Naive thymus-derived CD8-positive, alpha-beta T cell (primary cell): ENCODE results near the gene DNAJC1. TPM values are rescaled to one million over a fixed set of nuclear protein-coding genes. Genes with fewer than 3 reads are reported as not detected.
A peak's percentile ranks its signal among the peaks of the same experiment; 100 is the strongest.

Experiments used
- ATAC-seq, 2 donors: fragments of 150-1000 bp; cut with Tn5 transposase in 1 of 2; sonication (Bioruptor Pico), chemical (Tn5 transposase) in 1 of 2; 1 replicate in 1 of 2; 2 replicates in 1 of 2; pipeline ENCODE4 v1.10.0; 2021; ENCODE audit warnings: mild to moderate bottlenecking in 2 of 2, moderate library complexity in 2 of 2
- POLR2A ChIA-PET: fragments of 350-600 bp; sonication (Branson Sonifier 250); formaldehyde crosslinking; loops from one replicate; lab custom pipeline; 2021; ENCODE audit warnings: antibody characterized with exemption; lab: Charles Lee
- DNase-seq, 10 donors: peaks; one replicate each; pipeline versions ENCODE4 v3.0.0 to v3.0.0-alpha.2; 2020 to 2022
- H3K27ac Mint-ChIP-seq, 10 donors: one replicate each; pipeline ENCODE4 v1.8.0; 2020 to 2022; ENCODE audit warnings: mild to moderate bottlenecking in 10 of 10, mixed read lengths in 10 of 10, moderate library complexity in 4 of 10, inconsistent platforms in 1 of 10
- H3K27me3 Mint-ChIP-seq, 5 donors: one replicate each; pipeline ENCODE4 v1.8.0; 2021 to 2022; ENCODE audit warnings: mixed read lengths in 5 of 5
- H3K36me3 Mint-ChIP-seq, 3 donors: one replicate each; pipeline ENCODE4 v1.8.0; 2020 to 2022; ENCODE audit warnings: mixed read lengths in 3 of 3, mild to moderate bottlenecking in 2 of 3, inconsistent platforms in 1 of 3
- H3K4me1 Mint-ChIP-seq, 4 donors: one replicate each; pipeline ENCODE4 v1.8.0; 2021 to 2022; ENCODE audit warnings: mixed read lengths in 4 of 4
- H3K4me3 Mint-ChIP-seq, 10 donors: one replicate each; pipeline ENCODE4 v1.8.0; 2020 to 2022; ENCODE audit warnings: mild to moderate bottlenecking in 10 of 10, mixed read lengths in 10 of 10, moderate library complexity in 6 of 10, inconsistent platforms in 1 of 10
- H3K9me3 Mint-ChIP-seq, 9 donors: one replicate each; pipeline ENCODE4 v1.8.0; 2020 to 2022; ENCODE audit warnings: mixed read lengths in 9 of 9, mild to moderate bottlenecking in 3 of 9, inconsistent platforms in 1 of 9, moderate library complexity in 1 of 9
- polyA plus RNA-seq, 3 donors: library from polyadenylated mRNA; unstranded; fragments of 300-500 nt; fragmentation: Illumina TruSeq; gene quantifications; one replicate each; pipeline ENCODE4 v1.2.3, GENCODE V29; 2021
- total RNA-seq, 8 experiments: library from RNA in 2 of 8; stranded (reverse) in 2 of 8; gene quantifications; one replicate each; pipeline ENCODE4 v1.2.3 and lab custom pipeline; 2021 to 2026

Gene DNAJC1
- total and polyA plus RNA-seq, 5 experiments from 2014 or later, result 8.9 to 18.9 (median 9.6) TPM

DNA sequence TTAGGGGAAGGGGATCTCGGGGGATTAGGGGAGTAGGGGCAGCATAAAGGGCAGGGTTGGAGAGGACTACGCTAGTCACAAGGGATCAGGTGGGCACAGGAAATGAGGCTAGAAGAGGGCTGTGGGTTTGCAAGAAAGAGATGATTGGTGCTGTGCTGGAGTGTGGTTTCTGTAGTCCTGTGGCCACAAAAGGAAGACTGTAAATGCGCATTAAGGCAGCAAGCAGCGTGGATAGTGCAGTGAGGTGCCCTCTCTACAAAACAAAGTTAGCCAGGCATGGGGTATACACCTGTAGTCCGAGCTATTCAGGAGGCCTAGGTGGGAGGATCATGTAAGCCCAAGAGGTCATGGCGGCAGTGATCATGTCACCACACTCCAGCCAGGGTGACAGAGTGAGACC, 257.4 kb downstream of the DNAJC1 start:
- POLR2A ChIA-PET, result interaction anchor here (1.3 kb wide), 1 partner anchor 19 kb away, joined by 3 read pairs; no protein-coding TSS in a partner anchor
- H3K9me3 Mint-ChIP-seq, result peaks cover 0 to 2% (median 0%) of the 10 kb centered on the region in 9 donors
- peak overlapping the region; percentile 36 to 93 (median 86) for H3K27ac Mint-ChIP-seq
- H3K36me3 Mint-ChIP-seq, result peaks cover 0 to 34% (median 4%) of the 10 kb centered on the region in 3 donors
- ATAC-seq, result peak; percentile 71 to 90
- H3K27me3 Mint-ChIP-seq, result no peaks in the 10 kb centered on the region
- H3K4me3 Mint-ChIP-seq, result peak overlapping the region in 8 of 10 donors; percentile 5 to 78 (median 50)
- peaks cover 11 to 26% (median 22%) of the 10 kb centered on the region in 4 donors for H3K4me1 Mint-ChIP-seq
- DNase-seq, result peak in 2 of 10 donors; percentile 18 to 35

DNA sequence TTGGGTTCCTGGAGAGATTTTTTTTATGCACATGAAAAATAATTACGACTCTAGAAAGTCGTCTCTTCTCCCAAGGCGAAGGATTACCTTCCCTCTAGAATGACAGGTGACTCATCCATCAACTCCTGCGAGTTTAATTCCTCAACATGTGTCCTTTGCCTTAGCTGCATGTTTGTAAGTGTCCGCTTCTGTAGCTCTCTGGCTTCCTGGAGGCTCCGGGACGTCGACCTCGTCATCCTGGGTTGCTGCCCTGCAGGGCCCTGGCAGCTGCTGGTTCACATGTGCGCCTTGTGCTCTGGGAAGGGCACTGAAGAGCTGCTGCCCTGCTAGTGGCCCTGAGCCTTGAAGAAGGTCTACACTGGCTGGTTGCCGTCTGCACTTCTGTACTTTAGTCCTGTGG, 259.3 kb downstream of the DNAJC1 start:
- POLR2A ChIA-PET, result interaction anchor here (0.6 kb wide), 1 partner anchor 43 kb away, joined by 4 read pairs; no protein-coding TSS in a partner anchor
- Mint-ChIP-seq H3K36me3 (peaks cover 0 to 44% (median 4%) of the 10 kb centered on the region in 3 donors), H3K27me3 (no peaks in the 10 kb centered on the region), H3K4me1 (peaks cover 18 to 45% (median 39%) of the 10 kb centered on the region in 4 donors), H3K4me3 (no peak overlapping the region), H3K9me3 (peaks cover 0 to 2% (median 0%) of the 10 kb centered on the region in 9 donors), H3K27ac (peak overlapping the region in 8 of 10 donors; percentile 33 to 85 (median 68))
- DNase-seq (no peak), ATAC-seq (no peak)

DNA sequence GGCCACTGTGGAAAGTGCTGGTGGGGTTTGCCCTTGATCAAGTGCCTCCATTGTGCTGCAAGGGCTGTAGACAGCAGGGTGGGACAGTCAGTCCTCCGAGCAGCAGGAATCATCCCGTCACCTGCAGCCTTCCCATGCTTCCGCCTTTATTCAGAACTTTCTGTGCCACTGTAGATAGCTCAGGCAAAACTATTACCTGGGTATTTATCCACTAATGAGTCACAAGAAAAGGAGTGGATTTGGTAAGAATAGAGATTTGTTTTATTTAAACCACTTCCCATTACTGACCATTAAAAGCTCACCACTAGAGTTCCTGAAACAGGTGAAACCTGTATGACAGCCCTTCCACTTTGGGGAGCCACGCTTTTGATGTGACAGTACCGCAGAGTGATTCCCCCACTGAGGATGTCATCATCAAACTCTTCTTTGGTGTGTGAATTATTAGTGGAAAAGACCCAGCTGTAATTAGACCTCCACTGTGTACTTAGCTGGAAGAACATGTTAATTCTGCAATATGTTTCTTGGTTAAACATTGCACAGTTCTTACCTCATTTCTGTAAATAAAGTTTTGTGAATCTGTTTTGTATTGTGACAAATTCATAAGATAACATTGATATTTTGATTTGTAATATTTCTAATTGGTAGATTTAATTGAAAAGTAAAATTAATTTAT, 260.7 kb downstream of the DNAJC1 start:
- Mint-ChIP-seq H3K27ac (peak overlapping the region in 8 of 10 donors; percentile 35 to 96 (median 65)), H3K27me3 (no peaks in the 10 kb centered on the region), H3K4me1 (peaks cover 21 to 51% (median 47%) of the 10 kb centered on the region in 4 donors), H3K4me3 (no peak overlapping the region), H3K9me3 (peaks cover 0 to 2% (median 0%) of the 10 kb centered on the region in 9 donors), H3K36me3 (peaks cover 0 to 55% (median 4%) of the 10 kb centered on the region in 3 donors)
- POLR2A ChIA-PET, result no interaction called here
- DNase-seq (no peak), ATAC-seq (no peak)

GRCh38 chr10:21740989-21741388, 262.5 kb downstream of the DNAJC1 start:
- Mint-ChIP-seq H3K36me3 (peaks cover 0 to 62% (median 6%) of the 10 kb centered on the region in 3 donors), H3K9me3 (peaks cover 0 to 2% (median 0%) of the 10 kb centered on the region in 9 donors), H3K4me3 (peak overlapping the region in 5 of 10 donors; percentile 10 to 67 (median 46)), H3K27ac (peak overlapping the region; percentile 73 to 96 (median 92)), H3K4me1 (peaks cover 28 to 51% (median 46%) of the 10 kb centered on the region in 4 donors), H3K27me3 (no peaks in the 10 kb centered on the region)
- DNase-seq (peak in 6 of 10 donors; percentile 19 to 67 (median 45)), ATAC-seq (peak; percentile 93 to 94)
- POLR2A ChIA-PET, result no interaction called here

DNA sequence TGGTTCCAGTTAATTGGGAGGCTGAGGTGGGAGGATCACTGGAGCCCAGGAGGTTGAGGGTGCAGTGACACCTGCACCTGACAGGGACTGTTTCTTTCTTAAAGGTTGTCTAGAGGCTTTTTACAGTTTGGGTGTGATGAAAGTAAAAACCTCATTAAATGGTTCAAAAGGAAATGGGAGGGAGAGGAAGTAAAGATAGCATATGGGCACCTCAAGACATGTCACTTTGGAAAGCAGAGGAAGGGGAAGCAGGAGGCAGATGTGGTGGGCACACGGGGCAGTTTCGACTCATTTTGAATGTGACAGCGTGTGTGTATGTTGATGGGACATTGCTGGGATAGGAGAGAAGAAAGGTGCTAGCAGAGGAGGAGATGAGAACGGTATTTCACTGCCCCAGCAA, 266.4 kb downstream of the DNAJC1 start:
- Mint-ChIP-seq H3K4me1 (peaks cover 33 to 55% (median 50%) of the 10 kb centered on the region in 4 donors), H3K36me3 (peaks cover 0 to 54% (median 8%) of the 10 kb centered on the region in 3 donors), H3K27me3 (no peaks in the 10 kb centered on the region), H3K4me3 (peak overlapping the region in 3 of 10 donors; percentile 1 to 30 (median 13)), H3K27ac (peak overlapping the region; percentile 37 to 90 (median 82)), H3K9me3 (no peaks in the 10 kb centered on the region)
- POLR2A ChIA-PET, result no interaction called here
- DNase-seq (peak in 1 of 10 donors; percentile 12), ATAC-seq (peak in 1 of 2 donors; percentile 8)

- Mint-ChIP-seq H3K4me1 (peaks cover 21 to 29% (median 25%) of the 10 kb centered on the region in 4 donors), H3K36me3 (peaks cover 0 to 60% (median 14%) of the 10 kb centered on the region in 3 donors), H3K4me3 (no peak overlapping the region), H3K27me3 (no peaks in the 10 kb centered on the region), H3K27ac (peak overlapping the region in 1 of 10 donors; percentile 60), H3K9me3 (no peaks in the 10 kb centered on the region)
- POLR2A ChIA-PET, result no interaction called here
- no peak for ATAC-seq
- DNase-seq, result no peak
These were observed 269.8 kb downstream of the DNAJC1 start for GRCh38 chr10:21733710-21734109.

- peak overlapping the region in 1 of 10 donors; percentile 6 for H3K27ac Mint-ChIP-seq
These were observed 271.3 kb downstream of the DNAJC1 start for GRCh38 chr10:21732067-21732772.

DNA sequence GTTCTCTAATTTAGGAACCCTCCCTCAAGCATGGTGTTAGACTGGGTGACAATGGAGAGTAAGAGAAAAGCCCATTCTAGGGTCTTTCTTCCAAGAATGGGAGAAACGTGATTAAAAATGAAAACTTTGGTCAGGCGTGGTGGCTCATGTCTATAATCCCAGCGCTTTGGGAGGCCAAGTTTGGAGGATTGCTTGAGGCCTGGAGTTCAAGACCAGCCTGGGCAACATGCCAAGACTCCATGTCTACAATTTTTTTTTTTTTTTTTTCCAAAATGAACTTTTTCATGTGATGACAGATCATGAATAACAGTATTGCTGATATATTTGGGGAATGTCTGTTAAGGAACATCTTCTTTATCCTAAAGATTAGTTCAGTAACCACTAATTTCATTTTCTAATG, 274.9 kb downstream of the DNAJC1 start:
- DNase-seq (no peak), ATAC-seq (no peak)
- no peaks in the 10 kb centered on the region for H3K27me3 Mint-ChIP-seq
- no peaks in the 10 kb centered on the region for H3K9me3 Mint-ChIP-seq
- POLR2A ChIA-PET, result interaction anchor here (1.0 kb wide), 1 partner anchor 10 kb away, joined by 3 read pairs; no protein-coding TSS in a partner anchor
- H3K4me3 Mint-ChIP-seq, result no peak overlapping the region
- no peak overlapping the region for H3K27ac Mint-ChIP-seq
- H3K36me3 Mint-ChIP-seq, result peaks cover 0 to 55% (median 17%) of the 10 kb centered on the region in 3 donors
- H3K4me1 Mint-ChIP-seq, result peaks cover 13 to 28% (median 26%) of the 10 kb centered on the region in 4 donors

More at GRCh38 chr10:21732067-21732772, 271.3 kb downstream of the DNAJC1 start:
- H3K36me3 Mint-ChIP-seq, result peaks cover 0 to 64% (median 16%) of the 10 kb centered on the region in 3 donors
- H3K27me3 Mint-ChIP-seq, result no peaks in the 10 kb centered on the region
- H3K4me3 Mint-ChIP-seq, result no peak overlapping the region
- POLR2A ChIA-PET, result no interaction called here
- ATAC-seq (peak; percentile 60 to 62), DNase-seq (peak in 6 of 10 donors; percentile 17 to 44 (median 31))
- H3K9me3 Mint-ChIP-seq, result no peaks in the 10 kb centered on the region
- H3K4me1 Mint-ChIP-seq, result peaks cover 21 to 30% (median 25%) of the 10 kb centered on the region in 4 donors

DNA sequence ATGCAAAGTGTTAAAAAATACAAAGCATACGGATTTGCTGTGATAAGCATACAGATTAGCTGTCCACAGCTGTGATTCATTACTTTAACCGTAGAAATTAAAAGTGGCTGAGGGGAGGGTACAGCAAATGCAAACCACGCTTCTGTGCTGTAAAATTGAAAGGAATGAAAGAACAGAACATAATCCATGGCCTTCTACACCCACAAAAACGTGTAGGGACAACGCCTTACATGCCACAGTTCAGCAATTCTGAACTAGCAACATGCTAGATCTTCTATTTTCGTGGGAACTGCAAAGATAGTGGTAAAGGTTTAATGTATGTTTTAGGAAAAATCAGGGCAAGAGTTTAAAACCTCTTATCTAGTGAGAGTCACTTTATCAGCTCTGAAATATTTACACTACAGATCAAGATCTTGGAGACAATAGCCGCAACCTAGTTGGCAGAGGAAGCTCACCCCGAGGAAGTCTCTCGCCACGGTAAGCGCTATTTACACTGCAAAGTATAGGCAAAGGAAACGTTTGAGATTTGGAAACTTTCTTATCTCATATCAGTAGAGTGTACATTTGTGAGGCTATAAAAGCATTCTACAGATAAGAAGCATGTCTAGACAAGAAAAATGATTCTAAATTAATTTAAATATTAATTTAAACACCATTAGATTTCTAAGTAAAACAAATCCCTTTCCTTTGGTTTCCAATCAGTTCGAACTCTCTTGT, 275.9 kb downstream of the DNAJC1 start:
- Mint-ChIP-seq H3K4me3 (no peak overlapping the region), H3K27me3 (no peaks in the 10 kb centered on the region), H3K4me1 (peaks cover 14 to 30% (median 27%) of the 10 kb centered on the region in 4 donors), H3K9me3 (no peaks in the 10 kb centered on the region), H3K27ac (peak overlapping the region in 5 of 10 donors; percentile 14 to 40 (median 22)), H3K36me3 (peaks cover 0 to 57% (median 19%) of the 10 kb centered on the region in 3 donors)
- DNase-seq (peak in 1 of 10 donors; percentile 9), ATAC-seq (peak in 1 of 2 donors; percentile 39)
- POLR2A ChIA-PET, result interaction anchor here (1.0 kb wide), 1 partner anchor 11 kb away, joined by 3 read pairs; no protein-coding TSS in a partner anchor

DNA sequence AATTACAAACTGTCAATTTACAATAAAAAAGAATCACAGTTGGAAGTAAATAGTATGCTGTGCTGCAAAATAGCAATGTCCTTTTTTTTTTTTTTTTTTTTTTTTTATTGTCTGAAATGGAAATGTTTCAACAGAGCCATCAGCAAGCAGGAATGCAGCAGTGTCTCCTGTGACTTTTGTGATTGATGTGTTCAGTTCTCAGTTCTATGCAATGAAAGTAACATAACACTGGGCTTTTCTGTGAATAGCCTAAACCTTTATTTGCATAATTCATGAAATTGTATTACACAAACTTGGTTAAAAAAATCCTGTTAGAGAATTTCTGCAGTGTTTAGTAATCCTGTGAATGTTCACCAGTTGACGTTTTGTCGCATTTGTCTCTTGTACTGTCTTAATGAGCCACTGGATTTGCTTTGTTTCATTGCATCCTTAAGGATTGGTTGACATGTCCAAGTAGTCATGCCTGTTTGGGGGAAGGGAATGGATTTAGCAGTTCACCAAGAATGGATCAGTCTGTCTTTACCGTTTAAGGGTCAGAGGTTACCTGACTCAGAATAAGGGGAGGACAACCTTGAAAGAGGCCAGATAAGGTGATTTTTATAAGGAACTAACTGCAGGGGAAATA, 276.8 kb downstream of the DNAJC1 start:
- POLR2A ChIA-PET, result no interaction called here
- Mint-ChIP-seq H3K36me3 (peaks cover 0 to 52% (median 24%) of the 10 kb centered on the region in 3 donors), H3K9me3 (no peaks in the 10 kb centered on the region), H3K4me1 (peaks cover 16 to 30% (median 27%) of the 10 kb centered on the region in 4 donors), H3K27ac (no peak overlapping the region), H3K4me3 (no peak overlapping the region), H3K27me3 (no peaks in the 10 kb centered on the region)
- DNase-seq (no peak), ATAC-seq (no peak)

GRCh38 chr10:21724687-21725367, 278.7 kb downstream of the DNAJC1 start:
- Mint-ChIP-seq H3K4me3 (peak overlapping the region in 2 of 10 donors; percentile 12 to 13), H3K36me3 (peaks cover 0 to 41% (median 21%) of the 10 kb centered on the region in 3 donors), H3K27me3 (no peaks in the 10 kb centered on the region), H3K4me1 (peaks cover 16 to 30% (median 27%) of the 10 kb centered on the region in 4 donors), H3K9me3 (no peaks in the 10 kb centered on the region), H3K27ac (peak overlapping the region in 1 of 10 donors; percentile 12)
- POLR2A ChIA-PET, result no interaction called here
- peak; percentile 61 to 64 for ATAC-seq
- peak in 8 of 10 donors; percentile 15 to 67 (median 32) for DNase-seq
